Naive B cell (primary cell): ENCODE results near the gene COL17A1. TPM values are rescaled to one million over a fixed set of nuclear protein-coding genes. Genes with fewer than 3 reads are reported as not detected.

Experiments used
- ATAC-seq, 2 donors: fragments of 150-1000 bp; cut with Tn5 transposase; 2 replicates each; pipeline ENCODE4 v1.10.0; 2021; ENCODE audit warnings: low read depth in 2 of 2, mild to moderate bottlenecking in 2 of 2, moderate library complexity in 2 of 2
- DNase-seq: peaks from one replicate; pipeline ENCODE4 v3.0.0; 2022
- H3K27ac Mint-ChIP-seq, 6 donors: one replicate each; pipeline ENCODE4 v1.8.0; 2020 to 2022; ENCODE audit warnings: mild to moderate bottlenecking in 6 of 6, mixed read lengths in 6 of 6, moderate library complexity in 5 of 6, inconsistent platforms in 2 of 6
- H3K27me3 Mint-ChIP-seq, 3 donors: one replicate each; pipeline ENCODE4 v1.8.0; 2021 to 2022; ENCODE audit warnings: mixed read lengths in 3 of 3, mild to moderate bottlenecking in 1 of 3
- H3K36me3 Mint-ChIP-seq, 2 donors: one replicate each; pipeline ENCODE4 v1.8.0; 2020 to 2022; ENCODE audit warnings: mixed read lengths in 2 of 2, inconsistent platforms in 1 of 2, mild to moderate bottlenecking in 1 of 2
- H3K4me1 Mint-ChIP-seq, 3 donors: one replicate each; pipeline ENCODE4 v1.8.0; 2020 to 2022; ENCODE audit warnings: mixed read lengths in 3 of 3, inconsistent platforms in 1 of 3, mild to moderate bottlenecking in 1 of 3, moderate library complexity in 1 of 3
- H3K4me3 Mint-ChIP-seq, 8 donors: one replicate each; pipeline ENCODE4 v1.8.0; 2020 to 2022; ENCODE audit warnings: mild to moderate bottlenecking in 8 of 8, mixed read lengths in 8 of 8, moderate library complexity in 8 of 8, inconsistent platforms in 2 of 8
- H3K9me3 Mint-ChIP-seq, 7 donors: one replicate each; pipeline ENCODE4 v1.8.0; 2020 to 2022; ENCODE audit warnings: mixed read lengths in 7 of 7, mild to moderate bottlenecking in 5 of 7, inconsistent platforms in 2 of 7, moderate library complexity in 1 of 7
- polyA plus RNA-seq, 6 donors: library from polyadenylated mRNA; unstranded; fragments of 300-500 nt; fragmentation: Illumina TruSeq; gene quantifications; one replicate each; pipeline ENCODE4 v1.2.3, GENCODE V29; 2021; ENCODE audit warnings: low read depth in 6 of 6

Gene COL17A1
- polyA plus RNA-seq, 6 donors from 2014 or later = not detected

DNA sequence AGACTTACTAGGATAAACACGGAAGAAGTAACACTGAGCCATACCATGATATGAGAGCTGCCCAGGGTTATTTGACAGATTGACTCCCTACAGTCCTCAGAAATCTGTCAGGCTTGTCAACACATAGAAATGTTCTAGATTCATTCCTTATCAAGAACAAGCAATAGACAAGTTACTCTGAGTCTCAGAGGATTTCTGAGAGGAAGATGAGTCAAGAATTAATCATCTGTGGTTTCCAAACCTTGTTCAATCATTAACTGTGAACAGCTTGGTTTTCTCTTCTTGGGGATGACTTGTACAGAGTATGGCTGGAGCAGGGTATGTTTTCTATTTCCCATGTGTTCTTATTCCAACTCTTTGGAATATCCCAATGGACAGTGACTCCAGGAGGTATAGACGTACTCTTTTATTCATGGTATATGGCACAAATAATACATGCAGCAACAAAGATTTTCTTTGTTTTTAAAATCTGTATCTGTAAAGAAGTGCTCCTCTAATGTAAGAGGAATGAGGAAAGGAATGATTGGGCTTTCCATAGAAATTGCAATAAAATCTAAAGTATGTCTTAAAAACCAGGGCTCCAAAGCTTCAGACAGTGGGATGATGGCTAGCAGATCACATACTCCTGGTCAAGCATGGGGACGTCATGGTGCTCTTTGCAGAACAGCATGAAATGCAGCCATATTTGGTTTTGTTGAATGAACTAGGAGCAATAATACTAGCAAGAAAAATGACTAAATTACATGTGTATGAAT, 24.4 kb upstream of the COL17A1 start:
- Mint-ChIP-seq H3K4me1 (peaks cover 0 to 3% (median 0%) of the 10 kb centered on the region in 3 donors), H3K27ac (no peak overlapping the region), H3K27me3 (peaks cover 0 to 10% (median 6%) of the 10 kb centered on the region in 3 donors), H3K36me3 (no peaks in the 10 kb centered on the region), H3K9me3 (peaks cover 0 to 3% (median 0%) of the 10 kb centered on the region in 7 donors), H3K4me3 (peak overlapping the region in 1 of 8 donors; percentile 53)
- DNase-seq (no peak), ATAC-seq (no peak)

DNA sequence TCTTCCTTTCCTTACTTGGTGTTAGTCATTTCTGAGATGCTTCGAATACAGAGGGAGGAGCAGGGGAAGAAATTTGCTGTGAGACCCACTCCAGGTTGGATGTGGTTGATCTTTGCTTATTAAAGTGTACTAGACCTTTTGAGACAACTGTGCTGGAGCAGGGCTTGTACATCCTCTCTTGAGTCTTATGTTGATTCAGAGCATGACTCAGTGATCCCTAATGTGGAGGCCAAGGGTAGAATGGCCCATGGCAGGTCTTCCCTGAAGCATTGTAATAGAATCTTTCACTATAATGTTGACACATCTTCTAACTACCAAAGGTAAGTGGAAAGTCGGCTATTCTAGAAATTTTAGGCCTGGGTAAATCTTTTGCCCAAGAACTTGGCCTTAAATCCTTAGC, 19.2 kb upstream of the COL17A1 start:
- DNase-seq (no peak), ATAC-seq (no peak)
- Mint-ChIP-seq H3K27me3 (no peaks in the 10 kb centered on the region), H3K9me3 (peaks cover 0 to 3% (median 0%) of the 10 kb centered on the region in 7 donors), H3K4me1 (no peaks in the 10 kb centered on the region), H3K4me3 (no peak overlapping the region), H3K36me3 (no peaks in the 10 kb centered on the region), H3K27ac (peak overlapping the region in 1 of 6 donors; percentile 49)

DNA sequence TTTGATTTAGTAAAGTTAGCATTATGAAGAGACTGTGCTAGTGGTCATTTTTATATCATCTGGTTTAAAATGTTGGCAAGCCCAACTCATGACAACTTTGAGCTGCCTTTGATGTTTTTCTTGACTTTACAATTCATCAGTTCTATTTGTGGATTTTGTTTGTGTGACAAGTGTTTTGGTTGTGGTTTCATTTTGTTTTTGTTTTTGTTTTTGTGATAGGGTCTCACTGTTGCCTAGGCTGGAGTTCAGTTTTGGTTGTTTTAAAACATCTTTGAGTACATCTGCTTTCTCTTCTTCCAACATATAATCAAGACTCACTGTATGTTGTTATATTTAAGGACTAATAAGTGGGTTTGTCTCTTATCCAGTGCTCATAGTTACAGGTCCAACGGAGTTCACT, 18.7 kb upstream of the COL17A1 start:
- H3K9me3 Mint-ChIP-seq = peaks cover 0 to 3% (median 0%) of the 10 kb centered on the region in 7 donors
- no peaks in the 10 kb centered on the region for H3K27me3 Mint-ChIP-seq

DNA sequence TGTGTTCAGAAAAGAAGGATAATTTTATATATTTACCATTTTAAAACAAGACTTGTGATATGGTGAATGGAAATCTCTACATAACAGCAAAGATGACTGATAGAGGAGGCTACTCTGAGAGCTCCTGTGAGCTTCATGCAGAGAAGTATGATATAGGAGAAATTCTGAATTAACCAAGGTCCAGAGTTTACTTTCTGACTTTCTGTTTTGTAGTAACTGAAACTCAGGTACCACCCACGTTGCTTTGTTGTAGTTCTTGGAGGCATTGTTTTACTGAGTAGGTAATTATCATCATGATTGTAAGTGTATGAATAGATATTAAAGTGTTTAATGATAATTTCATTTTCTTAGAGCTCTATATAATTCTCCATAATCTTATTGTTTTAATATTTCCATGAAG, 18.3 kb upstream of the COL17A1 start:
- Mint-ChIP-seq H3K27me3 (peaks cover 0 to 4% (median 0%) of the 10 kb centered on the region in 3 donors), H3K27ac (no peak overlapping the region), H3K4me1 (no peaks in the 10 kb centered on the region), H3K9me3 (peaks cover 0 to 3% (median 0%) of the 10 kb centered on the region in 7 donors), H3K4me3 (no peak overlapping the region), H3K36me3 (no peaks in the 10 kb centered on the region)
- DNase-seq (no peak), ATAC-seq (no peak)

More for the DNA sequence above, 18.7 kb upstream of the COL17A1 start:
- no peaks in the 10 kb centered on the region for H3K4me1 Mint-ChIP-seq
- H3K36me3 Mint-ChIP-seq = no peaks in the 10 kb centered on the region
- no peak for ATAC-seq
- no peak overlapping the region for H3K27ac Mint-ChIP-seq
- no peak overlapping the region for H3K4me3 Mint-ChIP-seq
- DNase-seq = no peak

DNA sequence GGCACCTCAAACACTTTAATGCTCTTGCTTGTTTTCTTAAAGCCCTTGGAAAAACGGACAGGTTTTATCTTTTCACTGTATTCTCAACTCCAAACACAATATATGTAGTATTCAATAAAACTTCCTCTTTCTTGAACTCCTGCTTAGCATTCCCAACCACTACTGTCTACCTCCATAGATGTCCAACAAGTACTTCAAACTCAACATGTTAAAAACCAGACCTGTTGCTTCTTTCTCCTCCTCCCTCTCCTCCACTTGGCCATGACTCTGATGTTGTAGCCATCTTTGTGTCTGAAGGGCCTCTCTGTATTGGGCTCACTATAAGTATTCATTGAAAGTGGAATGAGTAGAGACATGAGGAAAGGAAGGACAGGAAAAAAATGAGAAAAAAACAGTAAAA, 16.2 kb upstream of the COL17A1 start:
- peaks cover 5 to 6% (median 5%) of the 10 kb centered on the region in 3 donors for H3K27me3 Mint-ChIP-seq
- H3K27ac Mint-ChIP-seq = no peak overlapping the region
- peaks cover 0 to under 1% of the 10 kb centered on the region in 2 donors for H3K36me3 Mint-ChIP-seq
- ATAC-seq (no peak), DNase-seq (no peak)
- no peak overlapping the region for H3K4me3 Mint-ChIP-seq
- H3K9me3 Mint-ChIP-seq = peaks cover 0 to 4% (median 0%) of the 10 kb centered on the region in 7 donors
- no peaks in the 10 kb centered on the region for H3K4me1 Mint-ChIP-seq

DNA sequence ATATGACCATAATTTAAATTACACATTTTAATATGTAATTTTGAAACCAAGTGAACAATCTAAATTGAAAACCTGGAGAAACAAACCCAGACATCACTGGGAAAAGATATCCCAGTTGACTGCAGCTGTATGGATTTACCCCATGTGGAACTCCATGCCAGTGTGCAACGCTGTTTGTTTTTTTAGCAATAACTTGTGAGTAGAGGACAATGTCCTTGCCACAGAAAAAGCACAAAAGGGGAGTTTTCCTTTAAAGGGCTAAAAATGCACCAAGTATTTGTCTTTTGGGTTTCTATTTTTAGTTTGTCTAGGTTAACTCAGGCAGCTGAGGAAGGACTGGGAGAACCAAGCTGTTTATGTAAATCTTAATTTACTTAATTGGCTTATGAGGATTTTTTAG, 15.1 kb upstream of the COL17A1 start:
- H3K36me3 Mint-ChIP-seq = peaks cover 0 to 7% of the 10 kb centered on the region in 2 donors
- no peak for DNase-seq
- peaks cover 5 to 12% (median 12%) of the 10 kb centered on the region in 3 donors for H3K27me3 Mint-ChIP-seq
- H3K27ac Mint-ChIP-seq = no peak overlapping the region
- no peak for ATAC-seq
- H3K4me3 Mint-ChIP-seq = no peak overlapping the region
- H3K9me3 Mint-ChIP-seq = peaks cover 0 to 9% (median 0%) of the 10 kb centered on the region in 7 donors
- H3K4me1 Mint-ChIP-seq = no peaks in the 10 kb centered on the region

DNA sequence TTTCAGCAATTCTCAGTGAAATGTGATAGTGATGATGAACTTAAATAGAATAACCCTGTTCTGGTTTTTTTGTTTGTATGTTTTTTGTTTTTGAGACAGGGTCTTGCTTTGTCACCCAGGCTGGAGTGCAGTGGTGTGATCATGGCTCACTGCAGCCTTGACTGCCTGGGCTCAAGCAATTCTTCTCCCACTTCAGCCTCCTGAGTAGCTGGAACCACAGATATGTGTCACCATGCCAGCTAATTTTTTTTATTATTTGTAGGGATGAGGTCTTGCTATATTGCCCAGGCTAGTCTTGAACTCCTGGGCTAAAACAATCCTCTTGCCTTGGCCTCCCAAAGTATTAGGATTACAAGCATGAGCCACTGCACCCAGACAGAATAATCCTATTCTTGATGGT, 14.3 kb upstream of the COL17A1 start:
- no peak for ATAC-seq
- H3K27me3 Mint-ChIP-seq = peaks cover 5 to 12% (median 12%) of the 10 kb centered on the region in 3 donors
- peaks cover 0 to 9% (median 0%) of the 10 kb centered on the region in 7 donors for H3K9me3 Mint-ChIP-seq

DNA sequence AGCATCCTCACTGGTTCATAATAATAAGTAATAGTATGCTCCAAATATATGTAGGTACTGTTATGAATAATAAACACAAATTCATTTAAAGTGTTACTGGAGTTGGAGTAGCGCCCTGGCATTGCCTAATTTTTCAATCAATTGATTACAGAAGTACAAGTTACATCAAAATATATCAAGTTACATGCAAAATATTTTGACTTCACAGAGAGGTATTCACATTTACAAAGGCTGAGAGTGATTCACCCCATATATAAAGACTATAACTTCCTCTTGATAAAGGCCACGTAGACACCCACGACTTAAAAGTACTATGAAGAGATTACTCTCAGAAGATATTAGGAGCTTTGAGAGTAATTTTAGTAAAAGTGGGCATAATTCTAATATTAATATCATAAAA, 13.6 kb upstream of the COL17A1 start:
- no peak overlapping the region for H3K27ac Mint-ChIP-seq
- H3K4me3 Mint-ChIP-seq = no peak overlapping the region
- H3K4me1 Mint-ChIP-seq = no peaks in the 10 kb centered on the region
- no peak for ATAC-seq
- peaks cover 5 to 12% (median 12%) of the 10 kb centered on the region in 3 donors for H3K27me3 Mint-ChIP-seq
- peaks cover 0 to 9% (median 0%) of the 10 kb centered on the region in 7 donors for H3K9me3 Mint-ChIP-seq
- no peak for DNase-seq
- H3K36me3 Mint-ChIP-seq = peaks cover 0 to 7% of the 10 kb centered on the region in 2 donors

More for the DNA sequence above, 14.3 kb upstream of the COL17A1 start:
- H3K4me3 Mint-ChIP-seq = no peak overlapping the region
- no peaks in the 10 kb centered on the region for H3K4me1 Mint-ChIP-seq
- H3K36me3 Mint-ChIP-seq = peaks cover 0 to 7% of the 10 kb centered on the region in 2 donors
- no peak overlapping the region for H3K27ac Mint-ChIP-seq
- DNase-seq = no peak

DNA sequence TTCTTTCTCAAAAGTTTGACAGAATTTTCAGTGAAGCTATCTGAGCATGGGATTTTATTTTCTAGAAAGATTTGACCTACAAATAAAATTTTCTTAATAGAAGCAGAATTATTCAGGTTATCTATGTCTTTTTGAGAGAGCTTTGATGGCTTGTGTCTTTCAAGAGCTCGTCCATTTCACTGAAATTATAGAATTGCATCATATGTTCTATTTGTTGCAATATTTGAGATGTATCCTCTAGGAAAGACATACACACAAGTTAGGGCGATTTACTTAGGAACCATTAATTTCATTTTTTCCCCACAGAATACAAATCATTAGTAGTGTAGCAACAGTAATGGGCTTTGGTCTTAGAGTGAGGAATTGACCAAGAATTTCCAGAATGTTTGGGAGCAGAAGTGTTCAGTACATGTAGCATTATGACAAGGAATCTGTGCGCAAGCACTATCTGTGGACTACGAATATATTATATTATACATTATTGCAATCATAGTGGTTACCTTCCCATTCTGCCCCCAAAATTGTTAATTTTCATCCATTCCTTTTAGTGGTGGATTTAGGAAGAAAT, 12.8 kb upstream of the COL17A1 start:
- Mint-ChIP-seq H3K27me3 (peaks cover 5 to 12% (median 12%) of the 10 kb centered on the region in 3 donors), H3K27ac (no peak overlapping the region), H3K36me3 (peaks cover 0 to 7% of the 10 kb centered on the region in 2 donors), H3K4me1 (no peaks in the 10 kb centered on the region), H3K9me3 (peaks cover 0 to 9% (median 1%) of the 10 kb centered on the region in 7 donors), H3K4me3 (no peak overlapping the region)
- DNase-seq = no peak
- no peak for ATAC-seq

DNA sequence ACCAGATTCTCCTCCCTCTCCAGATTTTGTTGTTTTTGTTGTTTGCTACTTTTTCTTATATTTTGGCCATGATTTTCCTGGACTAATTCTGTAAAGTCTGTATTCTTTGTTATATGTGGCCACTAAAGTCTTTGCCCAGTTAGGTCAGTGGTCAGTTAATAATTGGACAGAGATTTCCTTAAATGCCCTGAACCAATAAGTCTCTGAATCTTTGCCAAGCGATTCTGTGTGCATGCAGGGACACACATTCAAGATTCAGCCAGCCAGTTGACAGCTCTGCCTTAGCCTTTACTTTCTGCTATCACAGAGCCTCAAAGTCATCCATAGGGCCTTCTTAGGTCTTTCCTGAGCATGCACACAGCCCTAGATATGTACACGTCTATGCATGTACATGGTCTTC, 11.0 kb upstream of the COL17A1 start:
- no peaks in the 10 kb centered on the region for H3K4me1 Mint-ChIP-seq
- no peak overlapping the region for H3K27ac Mint-ChIP-seq
- no peak for ATAC-seq
- H3K9me3 Mint-ChIP-seq = peaks cover 0 to 9% (median 1%) of the 10 kb centered on the region in 7 donors
- DNase-seq = no peak
- H3K27me3 Mint-ChIP-seq = peaks cover 5 to 12% (median 12%) of the 10 kb centered on the region in 3 donors
- no peak overlapping the region for H3K4me3 Mint-ChIP-seq
- peaks cover 0 to 7% of the 10 kb centered on the region in 2 donors for H3K36me3 Mint-ChIP-seq

DNA sequence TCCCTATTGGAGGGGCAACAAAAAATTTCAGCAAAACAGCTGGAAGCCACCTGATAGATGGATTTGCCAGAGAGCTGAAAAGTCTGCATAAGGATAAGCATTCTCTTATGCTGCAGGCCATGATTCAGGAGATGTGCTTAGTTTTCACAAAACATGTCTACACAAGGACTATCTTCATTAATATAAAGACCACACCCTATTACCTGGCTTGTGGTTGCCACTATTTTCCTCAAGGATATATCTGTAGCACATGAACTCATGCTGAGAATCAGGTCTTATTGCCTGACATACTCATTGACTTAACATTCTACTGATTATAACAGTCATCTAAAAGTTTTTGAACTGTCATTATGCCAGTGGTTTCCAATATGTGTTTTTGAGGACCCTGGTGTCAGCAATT, 7.1 kb upstream of the COL17A1 start:
- H3K27me3 Mint-ChIP-seq = peaks cover 0 to 21% (median 18%) of the 10 kb centered on the region in 3 donors
- H3K4me1 Mint-ChIP-seq = no peaks in the 10 kb centered on the region
- no peak overlapping the region for H3K27ac Mint-ChIP-seq
- peaks cover 0 to 9% (median 1%) of the 10 kb centered on the region in 7 donors for H3K9me3 Mint-ChIP-seq
- no peak overlapping the region for H3K4me3 Mint-ChIP-seq
- H3K36me3 Mint-ChIP-seq = peaks cover 0 to 7% of the 10 kb centered on the region in 2 donors
- ATAC-seq = no peak
- no peak for DNase-seq

DNA sequence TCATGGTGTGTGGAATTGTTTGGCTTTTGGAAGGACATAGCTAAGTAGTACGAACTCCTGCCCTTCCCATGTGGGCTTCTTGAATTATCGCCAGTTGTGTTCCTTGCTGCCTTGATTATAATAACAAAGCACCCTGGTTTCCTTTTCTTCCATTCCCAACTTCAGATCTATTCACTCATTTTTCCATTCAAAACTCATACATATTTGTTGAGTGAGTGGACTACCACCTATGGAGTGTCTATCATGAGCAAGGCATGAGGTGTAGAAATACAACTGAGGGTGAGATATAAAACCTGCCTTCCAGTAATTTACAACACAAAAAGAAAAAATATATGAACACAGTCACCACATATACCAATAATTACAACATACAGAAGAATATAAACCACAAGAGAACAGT, 4.9 kb upstream of the COL17A1 start:
- peak overlapping the region in 1 of 6 donors; percentile 22 for H3K27ac Mint-ChIP-seq
- ATAC-seq (no peak), DNase-seq (no peak)
- peaks cover 0 to 2% (median 0%) of the 10 kb centered on the region in 7 donors for H3K9me3 Mint-ChIP-seq
- peaks cover 0 to 16% (median 6%) of the 10 kb centered on the region in 3 donors for H3K27me3 Mint-ChIP-seq
- no peaks in the 10 kb centered on the region for H3K4me1 Mint-ChIP-seq
- no peaks in the 10 kb centered on the region for H3K36me3 Mint-ChIP-seq
- H3K4me3 Mint-ChIP-seq = no peak overlapping the region

DNA sequence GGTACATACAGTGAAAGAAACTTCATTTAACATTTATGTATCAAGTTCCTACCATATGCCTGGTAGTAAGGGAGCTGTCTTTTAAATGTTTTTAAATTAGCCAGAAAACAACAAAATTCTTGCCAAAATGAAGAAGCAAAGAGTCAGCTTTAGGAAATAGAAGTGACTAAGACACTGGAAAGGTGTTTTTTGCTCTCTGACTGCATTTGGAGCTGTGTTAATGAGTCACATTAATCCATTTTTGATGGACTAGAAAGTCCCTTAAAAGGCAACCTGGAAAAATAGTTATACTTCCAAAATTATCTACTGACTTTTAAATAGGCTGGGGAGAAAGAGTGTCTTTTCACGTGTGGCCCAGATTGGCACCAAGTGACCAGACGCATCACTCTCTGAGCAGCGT, 3.9 kb upstream of the COL17A1 start:
- H3K36me3 Mint-ChIP-seq = no peaks in the 10 kb centered on the region
- no peak for ATAC-seq
- no peak overlapping the region for H3K27ac Mint-ChIP-seq
- H3K4me1 Mint-ChIP-seq = no peaks in the 10 kb centered on the region
- H3K27me3 Mint-ChIP-seq = peaks cover 0 to 16% (median 6%) of the 10 kb centered on the region in 3 donors
- peaks cover 0 to 2% (median 0%) of the 10 kb centered on the region in 7 donors for H3K9me3 Mint-ChIP-seq
- H3K4me3 Mint-ChIP-seq = no peak overlapping the region
- DNase-seq = no peak

DNA sequence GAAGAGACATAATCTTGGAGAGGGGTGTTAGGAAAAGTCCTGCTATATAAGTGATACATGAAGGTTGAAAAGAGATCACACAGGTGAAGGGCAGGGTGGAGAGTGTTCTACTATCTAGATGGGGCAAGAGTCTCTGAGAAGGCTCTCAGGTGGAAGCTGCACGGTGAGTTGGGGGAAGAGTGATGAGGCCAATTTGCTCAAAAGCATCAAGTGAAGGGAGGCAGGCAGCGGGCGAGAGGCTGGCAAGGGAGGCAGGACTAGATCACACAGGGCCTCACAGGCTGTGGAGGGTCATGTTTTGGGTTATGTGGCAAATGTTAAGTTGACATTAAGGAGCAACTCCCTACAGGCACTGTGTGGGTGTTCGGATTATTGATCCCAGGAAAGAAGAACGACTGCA, 2.6 kb upstream of the COL17A1 start:
- Mint-ChIP-seq H3K27ac (no peak overlapping the region), H3K4me1 (no peaks in the 10 kb centered on the region), H3K36me3 (no peaks in the 10 kb centered on the region), H3K27me3 (peaks cover 0 to 16% (median 6%) of the 10 kb centered on the region in 3 donors), H3K4me3 (no peak overlapping the region), H3K9me3 (no peaks in the 10 kb centered on the region)
- ATAC-seq = no peak
- no peak for DNase-seq
